Measurements from ENCODE around the gene FMC1. TPM values are rescaled to one million over a fixed set of nuclear protein-coding genes. Genes with fewer than 3 reads are reported as not detected.
"Not testable (repeated sequence)": the region's sequence is repeated elsewhere in the genome, so short reads cannot be mapped to it uniquely, and the experiment has no call there.

FMC1 gene
- total RNA-seq, 1 donor from 2014 or later, result not detected

DNA sequence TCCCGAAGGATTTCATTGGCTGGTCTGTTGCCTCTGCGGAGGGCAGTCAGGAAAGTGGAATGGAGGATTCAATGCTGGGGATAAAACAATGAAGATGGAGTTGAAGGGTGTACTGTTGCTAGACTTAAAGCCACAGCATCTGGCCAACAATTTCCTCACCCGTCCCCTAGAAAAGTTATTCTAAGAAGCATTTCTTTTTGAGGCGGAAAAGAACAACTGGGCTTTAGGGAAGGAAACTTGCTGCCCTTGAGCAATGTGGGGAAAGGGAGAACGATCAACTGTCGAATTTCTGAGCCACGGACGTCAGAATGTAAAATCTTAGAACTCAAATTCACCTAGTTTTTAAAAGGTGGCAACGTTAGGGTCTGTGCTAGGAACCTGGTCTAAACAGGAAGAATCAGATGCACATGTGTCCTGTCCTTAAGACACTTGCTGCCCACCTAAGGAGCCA lies 664 bp downstream of the FMC1 start:
- peak overlapping the region; percentile 99 to 100 for H3K27ac ChIP-seq
- H3K4me1 ChIP-seq, result peaks cover 0 to 6% of the 10 kb centered on the region in 2 donors
- H3K9me3 ChIP-seq, result peaks cover 0 to 5% of the 10 kb centered on the region in 2 donors
- intact Hi-C loops (cut with DNase I), result loop anchor here (1.0 to 5.0 kb wide), 6 partner anchors 18 to 836 kb away; partner anchors contain the start of genes KDM7A, LUC7L2 and UBN2
- H3K4me3 ChIP-seq, result peak overlapping the region; percentile 77 to 87
- H3K27me3 ChIP-seq, result no peaks in the 10 kb centered on the region
- TF ChIP-seq, protein P1, sequence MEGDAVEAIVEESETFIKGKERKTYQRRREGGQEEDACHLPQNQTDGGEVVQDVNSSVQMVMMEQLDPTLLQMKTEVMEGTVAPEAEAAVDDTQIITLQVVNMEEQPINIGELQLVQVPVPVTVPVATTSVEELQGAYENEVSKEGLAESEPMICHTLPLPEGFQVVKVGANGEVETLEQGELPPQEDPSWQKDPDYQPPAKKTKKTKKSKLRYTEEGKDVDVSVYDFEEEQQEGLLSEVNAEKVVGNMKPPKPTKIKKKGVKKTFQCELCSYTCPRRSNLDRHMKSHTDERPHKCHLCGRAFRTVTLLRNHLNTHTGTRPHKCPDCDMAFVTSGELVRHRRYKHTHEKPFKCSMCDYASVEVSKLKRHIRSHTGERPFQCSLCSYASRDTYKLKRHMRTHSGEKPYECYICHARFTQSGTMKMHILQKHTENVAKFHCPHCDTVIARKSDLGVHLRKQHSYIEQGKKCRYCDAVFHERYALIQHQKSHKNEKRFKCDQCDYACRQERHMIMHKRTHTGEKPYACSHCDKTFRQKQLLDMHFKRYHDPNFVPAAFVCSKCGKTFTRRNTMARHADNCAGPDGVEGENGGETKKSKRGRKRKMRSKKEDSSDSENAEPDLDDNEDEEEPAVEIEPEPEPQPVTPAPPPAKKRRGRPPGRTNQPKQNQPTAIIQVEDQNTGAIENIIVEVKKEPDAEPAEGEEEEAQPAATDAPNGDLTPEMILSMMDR (IDR thresholded peaks at IDR 0.05), result no peak
- no peak for DNase-seq (ENCODE audit: low spot score in 2 of 2)
- H3K36me3 ChIP-seq, result peaks cover 7 to 11% of the 10 kb centered on the region in 2 donors

DNA sequence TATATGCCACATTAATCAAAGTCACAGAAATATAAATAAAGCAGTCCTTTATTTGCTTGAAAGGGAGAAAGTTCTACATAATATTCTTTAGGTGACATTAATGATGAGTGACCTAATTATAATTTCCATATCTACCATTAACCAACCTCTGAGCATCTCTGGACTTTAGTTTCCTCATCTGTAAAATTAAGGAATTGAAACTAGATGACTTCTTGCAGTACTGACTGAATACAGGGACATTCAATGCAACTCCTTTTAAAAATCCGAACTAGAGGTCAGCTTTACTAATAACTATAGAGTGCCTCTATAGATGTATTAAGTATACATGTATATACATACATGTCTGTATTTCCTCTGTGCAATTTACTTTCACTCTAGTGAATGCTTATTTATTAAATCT lies 3.9 kb downstream of the FMC1 start:
- H3K4me1 ChIP-seq, result peaks cover 0 to 6% of the 10 kb centered on the region in 2 donors
- no peaks in the 10 kb centered on the region for H3K9me3 ChIP-seq
- DNase-seq (ENCODE audit: low spot score in 2 of 2), result no peak
- no peaks in the 10 kb centered on the region for H3K27me3 ChIP-seq
- H3K36me3 ChIP-seq, result peaks cover 16 to 18% of the 10 kb centered on the region in 2 donors
- H3K27ac ChIP-seq, result no peak overlapping the region
- no peak overlapping the region for H3K4me3 ChIP-seq
- intact Hi-C loops (cut with DNase I), result no loop called here
- TF ChIP-seq, protein P1 (IDR thresholded peaks at IDR 0.05), result no peak

DNA sequence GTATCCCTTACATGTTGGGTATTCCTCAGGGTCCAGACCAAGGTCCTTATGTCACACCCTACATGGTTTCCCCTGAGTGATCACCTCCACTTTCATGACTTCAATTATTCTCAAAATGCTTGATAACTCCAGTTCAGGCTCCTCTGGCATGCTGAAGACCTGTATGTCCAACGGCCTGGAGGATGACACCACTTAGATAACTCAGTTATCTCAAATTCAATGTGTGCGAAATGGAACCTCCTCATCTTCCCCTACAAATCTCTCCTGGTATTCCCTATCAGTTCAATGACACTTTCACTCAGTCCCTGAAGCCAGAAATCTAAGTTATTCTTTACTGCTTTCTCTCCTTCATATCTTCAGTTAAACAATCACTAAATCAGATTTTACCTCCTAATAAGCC lies 9.9 kb downstream of the FMC1 start:
- Histone ChIP-seq H3K4me1 (no peaks in the 10 kb centered on the region), H3K27ac (no peak overlapping the region), H3K36me3 (peaks cover 15 to 19% of the 10 kb centered on the region in 2 donors), H3K4me3 (no peak overlapping the region), H3K27me3 (no peaks in the 10 kb centered on the region), H3K9me3 (no peaks in the 10 kb centered on the region)
- DNase-seq (ENCODE audit: low spot score in 2 of 2), result no peak
- TF ChIP-seq, protein P1 (IDR thresholded peaks at IDR 0.05), result no peak
- intact Hi-C loops (cut with DNase I), result loop anchor here (10.0 kb wide), 1 partner anchor 246 kb away; the partner anchor contains the start of gene ZC3HAV1

DNA sequence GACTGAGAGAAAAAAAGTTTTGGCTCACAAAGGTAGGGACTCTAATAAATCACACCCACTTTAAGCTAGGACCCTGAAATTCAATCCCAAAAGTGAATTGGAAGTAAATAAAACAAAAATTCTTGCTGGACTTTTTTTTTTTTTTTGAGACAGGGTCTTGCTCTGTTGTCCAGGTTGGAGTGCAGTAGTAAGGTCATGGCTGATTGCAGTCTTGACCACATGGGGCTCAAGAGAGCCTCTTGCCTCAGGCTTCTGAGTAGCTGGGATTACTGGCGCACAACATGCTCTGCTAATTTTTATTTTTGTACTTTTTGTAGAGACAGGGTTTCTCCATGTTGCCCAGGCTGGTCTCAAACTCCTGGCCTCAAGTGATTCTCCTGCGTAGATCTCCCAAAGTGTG lies 13.6 kb downstream of the FMC1 start:
- Histone ChIP-seq H3K27me3 (no peaks in the 10 kb centered on the region), H3K9me3 (no peaks in the 10 kb centered on the region), H3K36me3 (peaks cover 0 to 2% of the 10 kb centered on the region in 2 donors), H3K4me1 (no peaks in the 10 kb centered on the region), H3K27ac (no peak overlapping the region), H3K4me3 (no peak overlapping the region)
- DNase-seq (ENCODE audit: low spot score in 2 of 2), result no peak
- intact Hi-C loops (cut with DNase I), result loop anchor here (5.0 to 10.0 kb wide), 3 partner anchors 250 to 823 kb away; partner anchors contain the start of genes KDM7A and ZC3HAV1
- TF ChIP-seq, protein P1 (IDR thresholded peaks at IDR 0.05), result no peak

DNA sequence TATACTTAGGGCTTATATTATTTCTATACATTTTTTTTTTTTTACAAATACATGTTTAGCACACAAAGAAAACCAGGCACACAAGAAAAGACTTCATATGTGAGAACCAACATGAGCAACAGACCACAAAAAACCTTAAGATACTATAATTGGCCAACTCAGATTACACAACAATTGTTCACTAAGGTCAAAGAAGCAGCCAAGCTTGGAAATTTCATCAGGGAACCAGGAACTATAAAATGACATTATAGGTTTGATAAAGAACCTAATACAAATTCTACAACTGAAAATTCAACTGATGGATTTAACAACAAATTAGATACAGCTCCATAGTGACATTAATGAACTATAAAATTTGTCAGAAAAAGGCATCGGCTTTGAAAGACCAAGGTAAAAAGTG lies 14.2 kb downstream of the FMC1 start:
- Histone ChIP-seq H3K4me3 (no peak overlapping the region), H3K36me3 (peaks cover 0 to 2% of the 10 kb centered on the region in 2 donors), H3K4me1 (no peaks in the 10 kb centered on the region), H3K9me3 (no peaks in the 10 kb centered on the region), H3K27me3 (no peaks in the 10 kb centered on the region), H3K27ac (no peak overlapping the region)
- intact Hi-C loops (cut with DNase I), result loop anchor here (5.0 to 10.0 kb wide), 3 partner anchors 251 to 822 kb away; partner anchors contain the start of genes KDM7A and ZC3HAV1
- no peak for DNase-seq (ENCODE audit: low spot score in 2 of 2)
- TF ChIP-seq, protein P1 (IDR thresholded peaks at IDR 0.05), result no peak

DNA sequence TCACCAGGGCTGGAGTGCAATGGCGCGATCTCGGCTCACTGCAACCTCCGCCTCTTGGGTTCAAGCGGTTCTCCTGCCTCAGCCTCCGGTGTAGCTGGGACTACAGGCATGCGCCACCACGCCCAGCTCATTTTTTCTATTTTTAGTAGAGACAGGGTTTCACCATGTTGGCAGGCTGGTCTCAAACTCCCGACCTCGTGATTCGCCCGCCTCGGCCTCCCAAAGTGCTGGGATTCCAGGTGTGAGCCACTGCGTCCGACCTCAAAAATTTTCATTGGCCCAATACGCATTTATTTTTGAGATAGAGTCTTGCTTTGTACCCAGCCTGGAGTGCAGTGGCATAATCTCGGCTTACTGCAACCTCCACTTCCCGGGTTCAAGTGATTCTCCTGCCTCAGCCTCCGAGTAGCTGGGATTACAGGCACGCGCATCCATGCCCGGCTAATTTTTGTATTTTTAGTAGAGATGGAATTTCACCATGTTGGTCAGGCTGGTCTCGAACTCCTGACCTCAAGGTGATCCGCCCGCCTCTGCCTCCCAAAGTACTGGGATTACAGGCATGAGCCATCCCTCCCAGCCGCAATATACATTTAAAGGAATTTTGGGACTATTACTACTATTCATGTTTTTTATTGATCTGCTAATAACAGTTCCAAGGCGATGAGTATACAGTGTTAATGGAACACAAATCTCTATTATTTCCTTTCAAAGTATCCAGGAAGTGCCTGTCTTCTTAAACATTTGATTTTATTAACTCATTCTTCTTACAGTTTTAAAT lies 16.8 kb downstream of the FMC1 start:
- H3K9me3 ChIP-seq; H3K36me3 ChIP-seq; H3K27me3 ChIP-seq; DNase-seq (ENCODE audit: low spot score in 2 of 2): not testable (repeated sequence)
- Histone ChIP-seq H3K4me1 (peaks cover 0 to 18% of the 10 kb centered on the region in 2 donors), H3K4me3 (peak overlapping the region; percentile 86 to 96), H3K27ac (peak overlapping the region; percentile 100)
- intact Hi-C loops (cut with DNase I), result loop anchor here (2.0 to 10.0 kb wide), 4 partner anchors 77 to 819 kb away; partner anchors contain the start of genes KDM7A and ZC3HAV1
